HepG2 (cell line): ENCODE measurements around the gene PPIA. TPM values are rescaled to one million over a fixed set of nuclear protein-coding genes. Genes with fewer than 3 reads are reported as not detected.

Source experiments
- ATAC-seq: fragments of 200-7000 bp; cut with Tn5 transposase; 3 replicates; pipeline ENCODE4 v1.9.1; 2020; ENCODE audit warnings: mild to moderate bottlenecking, moderate library complexity
- BruUV-seq: library from RNA; stranded (reverse); fragments of 400-500 nt; replicated peaks from 2 replicates; lab custom pipeline; 2021; lab: Mats Ljungman, UMichigan
- CTCF ChIA-PET: fragments of 300-600 bp; formaldehyde crosslinking; extraction: SDS; loops from one replicate; lab custom pipeline; 2021; ENCODE audit warnings: low total read pairs, inconsistent platforms, low intra/inter-chr PET ratio; lab: Yijun Ruan, JAX
- POLR2A ChIA-PET: fragments of 350-600 bp; sonication (Branson Sonifier 250); formaldehyde crosslinking; loops from one replicate; lab custom pipeline; 2020; ENCODE audit warnings: antibody characterized with exemption, inconsistent platforms; lab: Yijun Ruan, JAX
- DNase-seq: peaks from one replicate; pipeline ENCODE4 v3.0.0-alpha.2; 2015; ENCODE audit warnings: low spot score
- FAIRE-seq: peaks from 3 replicates; lab custom pipeline; 2011; peaks lifted over from hg19 to GRCh38; lab: Jason Lieb, UNC
- H2AFZ ChIP-seq: one replicate; pipeline ENCODE4 v1.6.1; 2011; ENCODE audit warnings: low read length, inconsistent platforms
- H3K27ac ChIP-seq: fragments of 300-600 bp; 3 replicates; pipeline ENCODE4 v1.8.0; 2011; ENCODE audit warnings: mixed run types, mild to moderate bottlenecking, mixed read lengths, low read length, inconsistent platforms; ENCODE audit not compliant: insufficient read depth; ENCODE audit errors: extremely low read length
- H3K27me3 ChIP-seq, 2 experiments: fragments of 200-600 bp in 1 of 2; 2 replicates in 1 of 2; 3 replicates in 1 of 2; pipeline versions ENCODE4 v1.6.0 to v1.8.0; 2011; ENCODE audit warnings: low read length in 2 of 2, mild to moderate bottlenecking in 2 of 2, moderate library complexity in 2 of 2, inconsistent platforms in 1 of 2; ENCODE audit not compliant: insufficient read depth in 2 of 2, control insufficient read depth in 1 of 2
- H3K36me3 ChIP-seq, 2 experiments: fragments of 200-600 bp in 1 of 2; replicated peaks in 1 of 2; 2 replicates in 1 of 2; 3 replicates in 1 of 2; pipeline versions ENCODE4 v1.5.1 to v1.8.0; 2011; ENCODE audit warnings: low read length in 2 of 2, inconsistent platforms in 1 of 2; ENCODE audit not compliant: insufficient read depth in 2 of 2, control insufficient read depth in 1 of 2
- H3K4me1 ChIP-seq: 2 replicates; pipeline ENCODE4 v1.5.1; 2012; ENCODE audit warnings: low read length, inconsistent platforms; ENCODE audit not compliant: insufficient read depth
- H3K4me2 ChIP-seq: 2 replicates; pipeline ENCODE4 v1.6.0; 2011; ENCODE audit warnings: low read depth, low read length, inconsistent platforms
- H3K4me3 ChIP-seq, 3 experiments: fragments of 200-600 bp in 1 of 3; sonication (generic), shearing (Covaris generic) in 1 of 3; replicated peaks in 1 of 3; 2 replicates each; pipeline ENCODE4 v1.5.1; 2011 to 2016; ENCODE audit warnings: low read length in 3 of 3, inconsistent platforms in 2 of 3, low read depth in 2 of 3, mild to moderate bottlenecking in 2 of 3, control low read depth in 1 of 3, mixed read lengths in 1 of 3; ENCODE audit not compliant: insufficient read depth in 1 of 3
- H3K79me2 ChIP-seq: one replicate; pipeline ENCODE4 v1.6.1; 2011; ENCODE audit warnings: low read length, inconsistent platforms; ENCODE audit not compliant: insufficient read depth
- H3K9ac ChIP-seq: 2 replicates; pipeline ENCODE4 v1.6.0; 2011; ENCODE audit warnings: mild to moderate bottlenecking, low read depth, low read length, inconsistent platforms; ENCODE audit not compliant: insufficient read depth
- H3K9me3 ChIP-seq: 2 replicates; pipeline ENCODE4 v1.5.1; 2012; ENCODE audit warnings: mild to moderate bottlenecking, low read length
- H4K20me1 ChIP-seq: 2 replicates; pipeline ENCODE4 v1.6.0; 2011; ENCODE audit warnings: inconsistent platforms, mild to moderate bottlenecking, low read length, moderate library complexity; ENCODE audit not compliant: insufficient read depth
- BRCA1 ChIP-seq: sonication (generic); formaldehyde crosslinking; IDR thresholded peaks from 2 replicates; pipeline ENCODE4 v1.4.0; 2020; ENCODE audit warnings: missing genetic modification reagents
- MAFG ChIP-seq: sonication (generic); formaldehyde crosslinking; IDR thresholded peaks from 2 replicates; pipeline ENCODE4 v1.5.1; 2020; ENCODE audit warnings: mild to moderate bottlenecking, missing genetic modification reagents
- MXD1 ChIP-seq: sonication (generic); formaldehyde crosslinking; IDR thresholded peaks from 2 replicates; pipeline ENCODE4 v1.4.0; 2020; ENCODE audit warnings: mild to moderate bottlenecking, missing genetic modification reagents
- MXD3 ChIP-seq: IDR thresholded peaks from 2 replicates; pipeline ENCODE4 v1.6.1; 2016; ENCODE audit warnings: mild to moderate bottlenecking, missing biosample characterization, missing genetic modification reagents
- NFKB2 ChIP-seq: sonication (generic); formaldehyde crosslinking; IDR thresholded peaks from 2 replicates; pipeline ENCODE4 v1.4.0; 2020; ENCODE audit warnings: missing genetic modification reagents, borderline replicate concordance
- SALL2 ChIP-seq: sonication (generic); formaldehyde crosslinking; IDR thresholded peaks from 2 replicates; pipeline ENCODE4 v1.8.1; 2023; ENCODE audit warnings: mild to moderate bottlenecking, missing genetic modification reagents, inconsistent platforms
- SATB2 ChIP-seq: sonication (generic); formaldehyde crosslinking; IDR thresholded peaks from 2 replicates; pipeline ENCODE4 v1.5.0; 2020; ENCODE audit warnings: missing genetic modification reagents
- ZNF224 ChIP-seq: sonication (generic); formaldehyde crosslinking; IDR thresholded peaks from 2 replicates; pipeline ENCODE4 v1.5.0; 2020; ENCODE audit warnings: mild to moderate bottlenecking, missing genetic modification reagents
- ZNF737 ChIP-seq: sonication (generic); formaldehyde crosslinking; IDR thresholded peaks from 2 replicates; pipeline ENCODE4 v1.5.0; 2020; ENCODE audit warnings: missing genetic modification reagents, mild to moderate bottlenecking, borderline replicate concordance
- WGBS: methylation state at CpG from one replicate; pipeline ENCODE4 v1.1.6; 2017; ENCODE audit warnings: low lambda C conversion rate; 5-methylcytosine and 5-hydroxymethylcytosine counted together
- in situ Hi-C: cut with HindIII; loops from 2 replicates; pipeline ENCODE4 v1.10.0; 2017; ENCODE audit warnings: low pct_unique_long_range_greater_than_20kb; ENCODE audit not compliant: extremely low pct_ligation_motif_present
- intact Hi-C: fragments of 100-400 bp; cut with micrococcal nuclease; formaldehyde crosslinking; loops from one replicate; pipeline ENCODE4 v1.10.0; 2022; ENCODE audit not compliant: unreplicated experiment
- polyA plus RNA-seq, 8 experiments: library from polyadenylated mRNA; depleted of rRNA in 3 of 8; stranded (reverse) in 7 of 8; unstranded in 1 of 8; fragments of >200 nt; fragmentation: Illumina TruSeq in 4 of 8; extraction: Trizol in 4 of 8; gene quantifications; 2 replicates each; pipeline versions ENCODE4 v1.2.1 to v1.2.3, GENCODE V29; 2011 to 2016; ENCODE audit warnings: low read depth in 4 of 8, missing spikeins in 1 of 8, mixed read lengths in 1 of 8; ENCODE audit not compliant: insufficient read depth in 1 of 8
- total RNA-seq, 5 experiments: library from RNA; depleted of rRNA; stranded (reverse); fragments of >200 nt; fragmentation: Illumina TruSeq; extraction: Trizol; gene quantifications; 2 replicates each; pipeline ENCODE4 v1.2.3, GENCODE V29; 2016; ENCODE audit warnings: low read depth in 1 of 5
- TF ChIP-seq, protein P1 (sequence below): sonication (generic); formaldehyde crosslinking; IDR thresholded peaks from 2 replicates; pipeline ENCODE4 v1.4.0; 2020; ENCODE audit warnings: missing genetic modification reagents
- TF ChIP-seq, protein P2 (sequence below): sonication (generic); formaldehyde crosslinking; IDR thresholded peaks from 2 replicates; pipeline ENCODE4 v1.5.1; 2020; ENCODE audit warnings: mild to moderate bottlenecking, missing genetic modification reagents, borderline replicate concordance

PPIA gene
- total and polyA plus RNA-seq, 2 of the 13 experiments (the other 11 are each of a cell fraction or from before 2014, with no cell fraction given): 2,268 to 3,010 TPM

- H3K27ac ChIP-seq: no peak overlapping the region
- H3K79me2 ChIP-seq: no peaks in the 10 kb centered on the region
- no peak overlapping the region for H3K4me2 ChIP-seq
- TF ChIP-seq, protein P1, sequence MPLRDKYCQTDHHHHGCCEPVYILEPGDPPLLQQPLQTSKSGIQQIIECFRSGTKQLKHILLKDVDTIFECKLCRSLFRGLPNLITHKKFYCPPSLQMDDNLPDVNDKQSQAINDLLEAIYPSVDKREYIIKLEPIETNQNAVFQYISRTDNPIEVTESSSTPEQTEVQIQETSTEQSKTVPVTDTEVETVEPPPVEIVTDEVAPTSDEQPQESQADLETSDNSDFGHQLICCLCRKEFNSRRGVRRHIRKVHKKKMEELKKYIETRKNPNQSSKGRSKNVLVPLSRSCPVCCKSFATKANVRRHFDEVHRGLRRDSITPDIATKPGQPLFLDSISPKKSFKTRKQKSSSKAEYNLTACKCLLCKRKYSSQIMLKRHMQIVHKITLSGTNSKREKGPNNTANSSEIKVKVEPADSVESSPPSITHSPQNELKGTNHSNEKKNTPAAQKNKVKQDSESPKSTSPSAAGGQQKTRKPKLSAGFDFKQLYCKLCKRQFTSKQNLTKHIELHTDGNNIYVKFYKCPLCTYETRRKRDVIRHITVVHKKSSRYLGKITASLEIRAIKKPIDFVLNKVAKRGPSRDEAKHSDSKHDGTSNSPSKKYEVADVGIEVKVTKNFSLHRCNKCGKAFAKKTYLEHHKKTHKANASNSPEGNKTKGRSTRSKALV (CRISPR knock-in tag): no peak
- no peak for TF ChIP-seq SALL2
- TF ChIP-seq ZNF737: no peak
- TF ChIP-seq MXD1 (CRISPR knock-in tag): no peak
- TF ChIP-seq BRCA1: no peak
- TF ChIP-seq MXD3 (CRISPR knock-in tag): no peak
- no peak for TF ChIP-seq ZNF224 (CRISPR knock-in tag)
- TF ChIP-seq, protein P2, sequence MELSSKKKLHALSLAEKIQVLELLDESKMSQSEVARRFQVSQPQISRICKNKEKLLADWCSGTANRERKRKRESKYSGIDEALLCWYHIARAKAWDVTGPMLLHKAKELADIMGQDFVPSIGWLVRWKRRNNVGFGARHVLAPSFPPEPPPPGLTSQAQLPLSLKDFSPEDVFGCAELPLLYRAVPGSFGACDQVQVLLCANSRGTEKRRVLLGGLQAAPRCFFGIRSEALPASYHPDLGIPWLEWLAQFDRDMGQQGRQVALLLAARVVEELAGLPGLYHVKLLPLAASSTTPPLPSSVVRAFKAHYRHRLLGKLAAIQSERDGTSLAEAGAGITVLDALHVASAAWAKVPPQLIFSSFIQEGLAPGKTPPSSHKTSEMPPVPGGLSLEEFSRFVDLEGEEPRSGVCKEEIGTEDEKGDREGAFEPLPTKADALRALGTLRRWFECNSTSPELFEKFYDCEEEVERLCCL: no peak
- TF ChIP-seq NFKB2 (CRISPR knock-in tag): no peak
- TF ChIP-seq SATB2 (CRISPR knock-in tag): no peak
- TF ChIP-seq MAFG (CRISPR knock-in tag): no peak
- BruUV-seq: no TSS peak
- H4K20me1 ChIP-seq: no peaks in the 10 kb centered on the region
- H2AFZ ChIP-seq: no peak overlapping the region
- FAIRE-seq: no peak
- H3K4me3 ChIP-seq: no peak overlapping the region
- intact Hi-C loops: no loop called here
- DNase-seq: no peak
- in situ Hi-C loops: loop anchor here (25.0 kb wide), 1 partner anchor 178 kb away; the partner anchor contains the start of gene TMED4
- H3K9me3 ChIP-seq: no peaks in the 10 kb centered on the region
- ATAC-seq: no peak
- CTCF ChIA-PET: no interaction called here
- H3K9ac ChIP-seq: no peak overlapping the region
- POLR2A ChIA-PET: no interaction called here
- H3K4me1 ChIP-seq: peaks cover 33% of the 10 kb centered on the region
- no peaks in the 10 kb centered on the region for H3K27me3 ChIP-seq
- H3K36me3 ChIP-seq: peaks cover 33 to 46% of the 10 kb centered on the region in 2 experiments; a peak in 4 of 5 replicates
- WGBS: 93% methylated on average over 15 of the region's 17 CpGs
These were observed 30.7 kb upstream of the PPIA start for GRCh38 chr7:44765579-44766415.
